ENCODE data around the gene PML.

GRCh38 chr15:73946795-73947370 lies 47.6 kb upstream of the PML start:
- TF ChIP-seq CTCF (IDR thresholded peaks at IDR 0.05) = no peak
- TF ChIP-seq TAF1 (IDR thresholded peaks at IDR 0.05; ENCODE audit: borderline replicate concordance, low read depth, low read length) = no peak
- no peak for TF ChIP-seq EZH2phosphoT487 (IDR thresholded peaks at IDR 0.05; ENCODE audit: borderline replicate concordance, low read depth)
- TF ChIP-seq POLR2AphosphoS5 (IDR thresholded peaks at IDR 0.05; ENCODE audit: low read depth, low read length) = no peak
- no peak for TF ChIP-seq RAD21 (IDR thresholded peaks at IDR 0.05; ENCODE audit: low read length)
- no peak for TF ChIP-seq MEF2A (IDR thresholded peaks at IDR 0.05; ENCODE audit: borderline replicate concordance, low read depth)
- no peak for TF ChIP-seq CHD2 (IDR thresholded peaks at IDR 0.05; ENCODE audit: low read length, partially characterized antibody)
- no peak for TF ChIP-seq NRF1 (IDR thresholded peaks at IDR 0.05; ENCODE audit: low read depth, low read length)
- TF ChIP-seq FOXJ3 (CRISPR knock-in tag; IDR thresholded peaks at IDR 0.05) = no peak
- no peak for TF ChIP-seq PBX3 (IDR thresholded peaks at IDR 0.05)
- TF ChIP-seq FOXM1 (IDR thresholded peaks at IDR 0.05; ENCODE audit: low read depth) = no peak
- TF ChIP-seq TCF12 (IDR thresholded peaks at IDR 0.05) = no peak
- TF ChIP-seq YY1 (IDR thresholded peaks at IDR 0.05; ENCODE audit: low read depth) = no peak
